ENCODE results near the gene ECI1.

DNA sequence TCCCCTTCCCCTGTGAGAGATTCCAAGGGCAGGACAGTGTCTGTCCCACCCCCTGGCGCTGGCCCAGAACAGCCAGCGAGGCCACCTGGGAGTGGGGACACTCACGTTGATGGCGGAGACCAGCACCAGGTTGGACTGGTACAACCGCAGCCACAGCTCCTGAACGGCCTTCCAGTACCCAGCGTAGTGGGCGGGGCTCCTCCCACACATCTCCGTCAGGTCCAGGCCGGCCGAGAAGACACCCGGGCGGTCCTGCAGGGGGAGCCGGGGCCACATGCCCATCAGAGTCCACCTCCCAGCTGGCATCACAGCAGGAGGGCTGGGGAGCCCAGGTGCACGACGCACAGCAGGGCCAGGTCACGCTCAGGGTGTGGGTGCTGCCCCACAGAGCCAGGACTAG, 7.1 kb downstream of the ECI1 start:
- no peak for TF ChIP-seq SRF (IDR thresholded peaks at IDR 0.05; ENCODE audit: low read depth, low read length)
- no peak for TF ChIP-seq CHD2 (IDR thresholded peaks at IDR 0.05; ENCODE audit: low read depth, low read length)
- no peak for TF ChIP-seq NFE2 (CRISPR knock-in tag; IDR thresholded peaks at IDR 0.05)
- no peak for TF ChIP-seq FOXK2 (IDR thresholded peaks at IDR 0.05)
- TF ChIP-seq FOXJ3 (CRISPR knock-in tag; IDR thresholded peaks at IDR 0.05; ENCODE audit: borderline replicate concordance), result no peak

Measured in HepG2 (cell line).